NOMO-1 treated with dmso at 0.1 percent for 144 hours (cell line): ENCODE measurements around the gene THRB.

Experiments
- DNase-seq: peaks from one replicate; lab custom pipeline; 2025; ENCODE audit not compliant: unreplicated experiment; lab: John Stamatoyannopoulos, UW

The THRB gene

DNA sequence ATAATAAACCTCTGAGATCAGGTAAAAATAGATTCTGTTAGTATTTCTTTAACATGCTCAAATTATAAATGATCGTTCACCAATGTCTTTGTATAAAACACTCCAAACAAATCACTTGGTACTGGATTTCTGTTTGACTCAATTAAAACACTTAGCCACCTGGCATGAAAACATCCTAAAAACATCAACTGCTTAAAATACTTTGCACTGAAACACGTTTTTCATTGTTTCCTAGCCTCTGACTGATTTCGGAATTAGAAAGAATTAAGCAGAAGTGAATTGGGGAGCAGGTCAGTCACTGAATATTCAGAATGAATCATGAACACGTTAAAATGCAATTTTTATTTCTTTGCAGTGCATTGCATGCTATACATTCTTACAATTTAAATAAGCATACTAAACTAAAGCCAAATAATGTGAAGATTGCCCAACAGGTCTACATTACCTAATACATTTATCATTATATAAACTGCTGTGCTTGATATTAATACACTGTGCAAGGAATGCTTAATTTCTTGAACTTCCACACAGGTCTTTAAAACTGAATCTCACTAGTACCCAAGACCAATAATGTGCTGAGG lies 1.6 kb downstream of the THRB start:
- DNase-seq, result no peak

DNA sequence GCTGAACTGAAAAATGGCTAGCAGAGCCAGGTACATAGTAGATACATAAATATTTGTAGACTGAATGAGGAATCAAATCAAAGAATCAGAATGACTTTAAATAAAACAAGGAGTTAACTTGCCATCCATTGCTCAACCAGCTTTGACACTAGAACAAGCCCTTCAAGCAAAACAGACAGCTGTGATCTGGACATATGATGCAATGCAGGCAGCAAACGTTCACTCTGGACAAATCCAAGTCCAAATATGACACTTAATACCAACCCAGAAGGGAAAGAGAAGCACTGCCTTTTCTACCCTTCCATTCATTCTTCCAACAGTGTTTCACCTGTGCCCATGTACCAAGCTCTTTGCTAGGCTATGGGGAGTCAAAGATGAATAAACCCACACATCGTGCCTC lies 4.5 kb downstream of the THRB start:
- DNase-seq, result no peak

DNA sequence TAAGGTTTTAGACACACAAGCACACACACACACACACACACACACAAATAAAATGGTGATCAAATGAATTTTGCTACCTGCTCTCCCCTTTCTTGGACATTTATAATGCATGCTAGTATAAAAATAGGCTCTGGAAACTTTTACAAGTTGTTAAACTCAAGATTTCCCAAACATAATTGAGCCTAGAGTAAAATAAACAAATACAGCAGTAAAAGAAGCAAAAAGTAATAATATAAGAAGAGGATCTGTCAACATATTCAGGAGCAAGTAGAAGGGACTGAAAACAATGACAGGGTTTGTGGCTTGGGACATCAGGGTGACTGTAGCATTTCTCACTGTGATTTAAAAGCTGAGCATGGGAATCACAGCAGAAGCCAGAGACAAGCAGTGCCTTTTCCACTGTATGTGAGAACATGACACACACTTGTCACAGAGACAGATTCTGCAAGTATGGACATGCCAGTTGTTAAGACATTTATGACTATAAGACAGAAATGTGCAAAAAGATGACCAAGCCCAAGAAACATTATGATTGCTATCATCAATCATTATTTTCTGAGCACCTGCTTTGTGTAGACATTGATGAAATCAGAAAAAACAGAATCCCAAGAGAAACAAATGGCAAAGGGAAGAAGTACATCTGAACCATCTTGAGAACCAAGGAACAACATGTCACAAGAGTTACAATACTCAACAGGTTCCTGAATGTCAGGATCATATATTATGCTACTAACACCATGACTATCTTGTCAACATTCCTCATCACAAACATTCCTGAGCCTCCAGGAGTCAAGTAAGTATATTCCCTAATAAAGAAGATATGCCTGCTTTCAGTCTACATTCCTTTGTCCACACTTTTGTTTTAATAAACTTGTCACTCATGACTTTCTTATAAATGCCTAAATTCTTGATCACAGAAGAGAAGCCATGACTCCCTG lies 7.1 kb downstream of the THRB start:
- no peak for DNase-seq

DNA sequence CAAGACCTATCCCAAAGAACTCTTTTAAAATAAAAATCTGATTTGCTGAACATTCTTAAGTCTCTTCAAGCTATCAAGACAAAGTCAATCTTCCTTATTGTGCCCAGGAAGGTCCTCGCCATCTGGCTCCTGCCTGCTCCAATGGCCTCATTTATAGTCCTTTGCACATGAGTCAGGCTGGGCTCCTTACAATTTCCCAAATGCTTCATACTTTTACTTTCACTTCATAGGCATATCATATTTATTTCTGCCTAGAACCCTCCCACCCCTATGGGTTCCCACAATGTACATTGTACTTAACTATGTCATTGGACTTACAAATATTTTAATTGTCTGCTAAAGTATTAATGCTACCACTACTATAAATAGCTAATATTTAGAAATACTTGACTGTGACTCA lies 9.1 kb downstream of the THRB start:
- DNase-seq, result no peak

DNA sequence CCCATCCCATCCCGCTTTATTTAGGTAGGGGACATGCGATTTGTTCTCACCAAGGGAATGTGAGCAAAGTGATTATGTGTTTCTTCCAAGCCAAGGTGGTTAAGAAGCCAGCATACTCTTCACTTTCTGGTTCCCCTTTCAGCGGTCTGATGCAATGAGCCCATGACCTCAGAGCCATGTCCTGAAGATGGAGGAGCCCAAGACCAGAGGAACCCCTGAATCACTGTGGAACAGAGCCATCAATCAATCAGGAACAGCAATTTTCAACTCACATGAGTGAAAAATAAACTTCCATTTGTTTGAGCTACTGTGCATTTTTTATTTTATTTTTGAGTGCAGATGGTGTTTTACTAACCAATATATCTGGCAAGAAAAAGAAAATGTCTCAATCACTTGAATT lies 10.8 kb downstream of the THRB start:
- no peak for DNase-seq

DNA sequence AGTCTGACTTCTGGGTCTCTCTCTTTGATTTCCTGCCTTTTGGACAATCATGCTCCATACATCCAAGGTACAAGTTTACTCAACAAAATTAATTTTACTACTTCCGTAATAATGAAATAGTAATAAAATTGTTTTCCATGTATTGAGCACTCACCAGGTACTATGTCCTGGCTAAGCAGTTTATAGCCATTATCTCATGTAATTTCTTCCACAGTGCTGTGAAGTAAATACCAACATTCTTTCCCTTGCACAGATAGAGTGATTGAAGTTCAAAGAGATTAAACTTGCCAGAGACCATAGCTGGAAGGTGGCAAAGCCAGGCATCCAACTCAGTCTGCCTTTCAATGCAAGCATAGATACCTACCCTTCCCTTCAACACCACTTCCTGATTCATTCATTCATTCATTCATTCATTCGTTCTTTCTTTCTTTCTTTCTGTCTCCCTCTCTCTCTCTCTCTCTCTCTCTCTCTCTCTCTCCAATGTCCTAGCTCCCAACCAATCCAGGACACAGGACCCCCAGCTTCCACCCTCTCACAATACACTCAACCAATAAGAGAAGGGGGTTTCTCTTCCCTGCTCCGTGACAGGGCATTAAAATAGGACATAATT lies 12.4 kb downstream of the THRB start:
- no peak for DNase-seq

DNA sequence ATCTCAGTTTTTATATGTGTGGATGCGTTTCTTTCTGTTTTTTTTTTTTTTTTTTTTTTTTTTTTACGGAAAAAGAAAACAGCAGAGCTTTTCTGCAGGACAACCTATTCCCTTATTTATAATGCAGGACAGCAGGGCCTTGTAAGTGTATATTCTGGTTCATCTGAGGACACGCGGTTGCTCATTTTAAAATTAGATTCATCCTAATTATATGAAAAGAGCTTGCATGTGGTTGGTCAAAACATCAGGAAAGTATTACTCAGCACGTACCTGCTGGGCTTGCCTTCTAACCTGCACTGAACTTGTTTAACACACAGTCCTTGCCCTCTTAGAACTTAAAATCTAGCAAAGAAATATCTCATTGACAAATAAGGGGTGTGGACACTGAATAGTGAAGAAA lies 13.5 kb downstream of the THRB start:
- DNase-seq, result no peak

DNA sequence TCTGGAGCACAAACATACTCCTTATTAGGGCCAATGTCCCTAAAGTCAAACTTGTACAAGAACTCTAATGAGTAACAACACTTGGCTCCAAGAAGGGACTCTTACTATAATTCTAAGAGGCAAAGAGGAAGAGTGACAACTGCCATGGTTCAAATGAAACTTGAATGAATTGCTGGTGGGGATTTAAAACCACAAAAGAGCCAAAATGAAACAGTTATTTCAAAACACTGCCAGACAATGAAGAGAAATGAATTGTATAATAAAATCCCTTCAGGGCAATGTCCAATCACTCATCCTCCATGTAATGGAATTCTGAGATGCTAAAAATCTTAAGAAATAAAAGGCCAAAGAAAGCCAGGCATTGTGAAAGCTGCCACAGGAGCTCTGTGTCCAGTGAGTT lies 14.2 kb downstream of the THRB start:
- DNase-seq, result no peak

DNA sequence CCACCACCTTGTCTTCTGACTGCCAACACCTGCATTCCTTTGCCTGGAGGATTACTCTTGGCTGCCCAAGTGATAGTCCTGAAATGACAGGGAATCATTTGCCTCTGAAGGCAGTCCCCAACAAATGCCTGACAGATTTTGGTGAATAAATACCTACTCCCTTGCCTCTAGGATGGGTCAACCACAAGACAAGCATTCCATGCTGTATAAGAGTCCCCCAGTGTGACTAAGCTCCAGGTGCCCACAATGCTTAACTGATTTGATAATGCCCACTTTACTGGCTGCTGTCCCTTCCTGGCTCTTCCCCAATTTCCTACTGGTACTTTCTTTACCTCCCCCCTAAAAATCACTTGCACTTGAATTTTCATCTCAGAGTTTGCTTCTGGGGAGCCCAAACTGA lies 14.8 kb downstream of the THRB start:
- no peak for DNase-seq

DNA sequence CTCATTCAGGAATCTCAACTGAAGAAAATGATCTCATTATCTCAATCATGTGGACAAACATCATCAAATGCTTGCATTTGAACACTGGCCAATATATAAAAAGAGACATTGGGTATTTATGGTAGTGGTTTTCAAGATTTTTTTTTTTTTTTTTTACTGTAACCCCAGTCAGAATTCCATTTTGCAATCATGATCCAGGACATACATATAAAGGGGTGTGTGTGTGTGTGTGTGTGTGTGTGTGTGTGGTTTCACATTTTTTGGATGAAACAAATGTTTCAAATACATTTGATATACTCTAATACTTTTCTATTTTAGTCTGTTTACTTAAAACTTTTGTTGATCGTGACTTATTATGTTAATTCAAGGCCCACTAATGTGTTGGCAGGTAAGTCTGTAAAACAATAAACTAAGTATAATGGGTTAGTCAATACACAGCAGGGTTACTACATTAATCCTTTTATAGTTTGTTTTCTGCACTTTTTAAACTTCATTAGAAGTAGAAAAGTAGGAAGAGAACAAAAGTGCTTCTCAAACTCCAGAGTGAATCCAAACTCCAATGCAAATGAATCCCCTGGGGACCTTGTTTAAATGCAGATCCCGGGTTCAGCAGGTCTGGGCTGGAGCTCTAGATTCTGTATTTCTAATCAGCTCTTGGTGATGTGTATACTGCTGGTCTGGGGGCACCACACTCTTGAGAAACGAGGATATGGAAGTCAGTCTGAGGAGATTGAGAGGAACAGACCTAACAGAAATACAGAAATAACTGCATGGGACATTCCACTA lies 17.6 kb downstream of the THRB start:
- DNase-seq, result no peak

DNA sequence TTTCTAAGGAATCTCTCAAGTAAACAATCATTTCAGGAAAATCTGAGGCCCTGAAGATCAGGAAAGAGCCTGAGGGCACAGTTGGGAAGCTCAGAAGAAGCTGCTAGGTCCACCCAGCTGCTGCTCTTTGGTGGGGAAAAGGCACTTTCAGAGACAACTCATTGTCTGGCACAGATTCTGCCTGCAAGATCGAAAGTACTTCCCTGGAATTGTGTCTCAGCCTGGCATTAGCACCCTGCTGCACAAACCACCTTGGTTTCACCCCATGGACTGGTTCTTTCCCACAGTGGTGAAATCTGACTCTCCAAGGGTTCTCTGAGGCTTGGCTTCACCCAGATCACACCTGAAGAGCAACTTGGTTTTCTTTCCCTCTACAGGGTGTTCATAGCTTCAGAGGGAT lies 18.7 kb downstream of the THRB start:
- no peak for DNase-seq

DNA sequence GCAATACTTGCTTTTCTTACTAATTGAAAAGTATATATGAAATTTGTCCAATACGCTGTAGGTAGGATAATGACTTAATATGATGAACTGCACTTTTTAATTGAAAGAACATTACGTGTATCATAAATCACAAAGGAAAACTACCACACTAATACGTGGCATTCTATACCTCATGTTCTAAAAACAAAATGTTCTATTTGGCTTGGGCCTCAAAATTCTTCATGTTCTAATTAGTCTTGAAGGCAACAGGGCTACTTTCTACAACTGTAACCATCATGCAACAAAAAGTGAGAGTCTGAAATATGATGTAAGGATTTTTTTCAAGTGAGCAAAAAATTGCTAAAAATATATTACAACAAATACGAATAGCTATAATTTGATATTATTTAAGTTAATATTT lies 19.8 kb downstream of the THRB start:
- DNase-seq, result no peak

DNA sequence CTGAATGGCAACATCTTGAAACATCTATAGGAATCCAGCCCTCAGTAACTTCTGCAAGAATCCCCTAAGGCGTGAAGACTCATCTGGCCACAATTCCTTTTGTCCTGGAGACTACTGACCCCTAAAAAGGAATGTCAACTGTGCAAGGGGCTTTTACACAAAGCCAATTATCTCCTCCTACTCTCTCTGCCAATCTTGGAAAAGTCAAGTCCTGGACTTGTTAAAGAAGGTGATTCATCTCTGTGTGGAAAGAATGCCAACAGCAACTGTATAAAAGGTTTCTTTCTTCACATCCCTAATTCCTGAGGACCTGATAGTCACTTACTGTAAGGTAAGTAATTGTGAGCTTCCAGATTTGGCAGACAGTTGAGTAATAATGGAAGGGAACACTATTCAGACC lies 22.3 kb downstream of the THRB start:
- DNase-seq, result no peak

DNA sequence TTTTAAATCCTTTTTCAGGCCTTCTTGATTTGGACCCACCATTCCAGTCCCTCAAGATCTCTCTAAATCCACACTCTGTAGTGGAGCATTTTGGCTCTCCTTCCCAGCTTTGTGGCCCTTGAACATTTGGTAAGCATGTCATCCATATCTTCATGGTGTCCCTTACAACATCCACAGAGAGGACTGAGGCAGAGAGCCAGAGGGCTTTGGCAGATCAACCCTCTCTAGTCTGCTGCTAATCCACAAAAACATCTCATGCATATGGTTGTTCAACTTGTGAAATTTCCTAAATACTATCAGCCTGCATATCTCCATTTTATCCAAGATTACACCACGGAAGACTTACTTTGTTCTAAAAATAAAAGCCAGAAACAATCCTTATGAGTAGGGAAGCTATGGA lies 23.2 kb downstream of the THRB start:
- no peak for DNase-seq

DNA sequence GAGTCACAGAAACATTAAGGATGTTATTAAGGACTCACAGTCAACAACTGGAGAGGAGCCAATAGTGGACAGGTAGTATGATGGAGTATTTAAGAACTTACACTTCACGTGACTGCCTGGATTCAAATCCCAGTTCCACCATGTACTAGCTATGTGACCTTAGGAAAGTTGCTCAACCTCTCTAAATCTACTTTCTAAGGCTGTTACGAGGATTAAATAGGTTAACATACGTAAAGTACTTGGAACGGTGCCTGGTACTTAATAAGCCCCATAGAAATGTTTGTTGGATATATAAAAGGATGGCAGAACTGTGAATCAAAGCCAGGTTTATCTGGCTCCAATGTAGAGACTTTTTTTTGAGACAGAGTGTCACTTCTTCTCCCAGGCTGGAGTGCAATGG lies 24.4 kb downstream of the THRB start:
- no peak for DNase-seq

DNA sequence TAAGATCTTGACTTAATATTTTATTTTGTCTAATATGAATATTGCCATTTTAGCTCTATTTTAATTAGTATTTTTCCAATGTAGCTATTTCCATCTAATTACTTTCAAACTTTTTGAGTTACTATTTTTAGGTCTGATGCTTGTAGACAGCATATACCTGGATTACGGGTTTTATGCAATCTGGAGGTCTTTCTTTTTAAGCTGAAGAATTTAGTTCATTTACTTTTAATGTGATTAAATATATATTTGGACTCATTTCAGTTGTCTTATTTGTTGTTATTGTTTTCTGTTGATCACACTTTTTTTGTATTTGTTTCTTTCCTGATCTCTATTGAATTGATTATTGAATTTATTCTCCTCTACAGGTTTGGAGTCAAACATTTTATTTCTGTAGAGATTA lies 30.3 kb downstream of the THRB start:
- no peak for DNase-seq

DNA sequence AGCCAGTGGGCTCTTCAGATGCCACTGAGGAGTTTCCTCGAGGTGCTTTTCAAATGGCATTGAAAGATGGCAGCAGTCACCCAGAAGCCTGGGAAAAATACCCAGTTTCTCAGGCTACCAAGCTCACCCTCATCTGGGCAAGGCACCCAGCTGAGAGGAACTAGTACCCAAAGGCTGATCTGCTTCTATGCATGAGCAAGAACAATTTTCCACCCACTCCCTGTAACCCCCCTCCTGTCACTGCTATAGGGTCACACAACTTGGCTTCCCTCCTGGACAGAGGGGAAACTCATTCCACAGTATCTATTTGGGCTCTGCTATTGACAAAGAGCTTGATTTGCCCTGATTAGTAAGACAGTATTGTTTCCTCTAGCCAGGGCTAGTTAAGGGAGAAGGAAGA lies 31.9 kb downstream of the THRB start:
- DNase-seq, result no peak

DNA sequence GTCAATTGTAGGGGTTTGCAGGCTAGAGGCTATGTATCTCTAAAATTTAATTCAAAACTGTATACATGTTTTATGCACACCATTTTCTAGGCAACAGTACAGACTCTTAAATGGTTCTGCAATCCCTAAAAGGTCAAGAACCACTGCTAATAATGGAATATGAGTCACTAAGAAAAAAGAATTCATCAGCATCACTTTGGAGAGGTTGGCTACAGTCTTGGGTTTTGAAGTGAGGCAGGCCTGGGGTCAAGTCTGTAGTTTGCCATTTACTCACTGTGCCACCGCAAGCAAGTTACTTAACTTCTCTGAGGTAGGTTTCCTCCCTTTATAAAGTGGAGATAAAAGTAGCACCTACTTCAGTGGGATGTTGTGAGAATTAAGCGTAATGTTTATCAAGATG lies 33.7 kb downstream of the THRB start:
- DNase-seq, result no peak

DNA sequence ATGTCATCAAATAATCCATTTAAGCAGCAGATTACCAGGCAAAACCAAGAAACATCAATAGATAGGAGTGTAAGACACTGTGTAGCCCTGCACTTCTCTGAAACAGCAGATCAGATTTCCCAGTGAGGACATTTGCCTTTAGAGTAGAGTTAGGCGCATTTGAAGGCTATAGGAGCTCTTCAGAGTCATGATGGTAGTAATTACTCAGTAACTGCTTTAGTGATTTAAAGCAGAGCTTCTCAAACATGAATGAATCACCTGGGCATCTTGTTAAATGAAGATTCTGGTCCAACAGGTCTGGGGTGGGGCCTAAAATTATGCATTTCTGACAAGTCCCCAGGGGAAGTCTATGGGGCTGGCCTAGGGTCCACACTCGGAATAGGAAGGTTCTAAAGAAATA lies 36.9 kb downstream of the THRB start:
- no peak for DNase-seq

DNA sequence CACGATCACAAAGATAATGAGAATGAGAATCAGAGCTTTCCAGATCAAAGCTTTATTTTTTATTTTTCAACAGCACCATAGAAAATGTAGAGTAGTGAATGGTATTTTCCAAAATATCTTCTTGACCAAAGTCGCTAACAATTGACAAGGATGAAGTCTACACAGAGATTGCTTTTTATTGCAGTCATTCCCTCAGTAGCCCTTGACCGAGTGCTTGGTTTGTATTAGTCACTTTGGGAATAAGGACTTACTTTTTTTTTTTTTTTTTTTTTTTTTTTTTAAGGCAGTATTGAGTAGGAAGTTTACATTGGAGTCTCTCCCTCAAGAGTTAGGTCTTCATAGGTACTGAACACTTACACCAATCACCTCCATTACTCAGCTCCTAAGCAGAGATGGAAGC lies 39.8 kb downstream of the THRB start:
- no peak for DNase-seq

DNA sequence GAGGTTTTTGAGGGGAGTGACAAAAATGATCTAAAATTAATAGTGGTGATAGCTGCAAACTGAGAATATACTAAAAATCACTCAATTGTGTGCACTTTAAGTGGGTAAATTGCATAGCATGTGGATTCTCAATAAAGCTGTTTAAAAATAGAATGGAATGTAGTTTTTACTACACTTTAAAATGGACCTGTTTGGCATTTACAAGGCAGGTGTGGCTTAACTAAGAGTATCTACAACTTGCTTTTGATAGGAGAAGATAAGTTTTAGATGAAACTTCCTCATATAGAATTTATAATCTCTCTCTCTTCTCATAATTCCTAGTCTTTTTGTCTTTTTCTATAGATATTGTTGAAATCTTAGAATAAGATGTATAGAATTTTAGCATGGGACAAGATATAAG lies 40.3 kb downstream of the THRB start:
- DNase-seq, result no peak
